Measurements from ENCODE around the gene IGFBP6.

IGFBP6 gene

DNA sequence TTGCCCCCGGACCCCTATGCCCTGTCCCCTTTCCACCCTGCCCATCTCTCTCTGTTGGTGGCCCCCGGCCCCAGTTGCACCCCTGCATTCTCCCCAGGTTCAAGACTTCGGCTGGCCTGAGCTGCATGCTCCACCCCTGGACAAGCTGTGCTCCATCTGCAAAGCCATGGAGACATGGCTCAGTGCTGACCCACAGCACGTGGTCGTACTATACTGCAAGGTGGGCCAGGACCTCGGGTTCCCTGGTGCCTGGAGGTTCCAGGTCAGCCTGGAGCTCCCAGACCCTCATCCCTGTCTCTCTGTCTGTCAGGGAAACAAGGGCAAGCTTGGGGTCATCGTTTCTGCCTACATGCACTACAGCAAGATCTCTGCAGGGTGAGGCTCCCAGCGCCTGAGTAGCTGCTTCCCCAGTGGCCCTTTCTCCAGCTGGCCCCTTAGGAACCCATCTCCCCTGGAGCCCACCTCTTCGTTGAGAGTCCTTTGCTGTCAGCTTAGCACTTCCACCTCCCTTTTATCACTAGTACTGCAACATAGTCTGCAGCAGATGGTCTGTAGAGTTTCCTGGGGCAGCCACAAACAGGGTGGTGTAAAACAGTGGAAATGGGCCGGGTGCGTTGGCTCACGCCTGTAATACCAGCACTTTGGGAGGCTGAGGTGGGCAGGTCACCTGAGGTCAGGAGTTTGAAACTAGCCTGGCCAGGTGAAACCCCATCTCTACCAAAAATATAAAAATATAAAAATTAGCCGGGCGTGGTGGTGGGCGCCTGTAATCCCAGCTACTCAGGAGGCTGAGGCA lies 41.8 kb upstream of the IGFBP6 start:
- DNase-seq (ENCODE audit: low read depth): no peak
- no peak overlapping the region for H3K4me3 ChIP-seq (ENCODE audit: low read depth, low read length)
- TF ChIP-seq, protein P1, sequence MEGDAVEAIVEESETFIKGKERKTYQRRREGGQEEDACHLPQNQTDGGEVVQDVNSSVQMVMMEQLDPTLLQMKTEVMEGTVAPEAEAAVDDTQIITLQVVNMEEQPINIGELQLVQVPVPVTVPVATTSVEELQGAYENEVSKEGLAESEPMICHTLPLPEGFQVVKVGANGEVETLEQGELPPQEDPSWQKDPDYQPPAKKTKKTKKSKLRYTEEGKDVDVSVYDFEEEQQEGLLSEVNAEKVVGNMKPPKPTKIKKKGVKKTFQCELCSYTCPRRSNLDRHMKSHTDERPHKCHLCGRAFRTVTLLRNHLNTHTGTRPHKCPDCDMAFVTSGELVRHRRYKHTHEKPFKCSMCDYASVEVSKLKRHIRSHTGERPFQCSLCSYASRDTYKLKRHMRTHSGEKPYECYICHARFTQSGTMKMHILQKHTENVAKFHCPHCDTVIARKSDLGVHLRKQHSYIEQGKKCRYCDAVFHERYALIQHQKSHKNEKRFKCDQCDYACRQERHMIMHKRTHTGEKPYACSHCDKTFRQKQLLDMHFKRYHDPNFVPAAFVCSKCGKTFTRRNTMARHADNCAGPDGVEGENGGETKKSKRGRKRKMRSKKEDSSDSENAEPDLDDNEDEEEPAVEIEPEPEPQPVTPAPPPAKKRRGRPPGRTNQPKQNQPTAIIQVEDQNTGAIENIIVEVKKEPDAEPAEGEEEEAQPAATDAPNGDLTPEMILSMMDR (IDR thresholded peaks at IDR 0.05; ENCODE audit: control insufficient read depth, extremely low read depth, insufficient read depth): no peak

- no peak for DNase-seq (ENCODE audit: low read depth)
- no peak overlapping the region for H3K4me3 ChIP-seq (ENCODE audit: low read depth, low read length)
- TF ChIP-seq, protein P1 (IDR thresholded peaks at IDR 0.05; ENCODE audit: control insufficient read depth, extremely low read depth, insufficient read depth): no peak
Measured at GRCh38 chr12:53056296-53056695, 41.2 kb upstream of the IGFBP6 start.

GRCh38 chr12:53056901-53057300 lies 40.6 kb upstream of the IGFBP6 start:
- TF ChIP-seq, protein P1 (IDR thresholded peaks at IDR 0.05; ENCODE audit: control insufficient read depth, extremely low read depth, insufficient read depth): no peak
- DNase-seq (ENCODE audit: low read depth): no peak
- H3K4me3 ChIP-seq (ENCODE audit: low read depth, low read length): no peak overlapping the region

DNA sequence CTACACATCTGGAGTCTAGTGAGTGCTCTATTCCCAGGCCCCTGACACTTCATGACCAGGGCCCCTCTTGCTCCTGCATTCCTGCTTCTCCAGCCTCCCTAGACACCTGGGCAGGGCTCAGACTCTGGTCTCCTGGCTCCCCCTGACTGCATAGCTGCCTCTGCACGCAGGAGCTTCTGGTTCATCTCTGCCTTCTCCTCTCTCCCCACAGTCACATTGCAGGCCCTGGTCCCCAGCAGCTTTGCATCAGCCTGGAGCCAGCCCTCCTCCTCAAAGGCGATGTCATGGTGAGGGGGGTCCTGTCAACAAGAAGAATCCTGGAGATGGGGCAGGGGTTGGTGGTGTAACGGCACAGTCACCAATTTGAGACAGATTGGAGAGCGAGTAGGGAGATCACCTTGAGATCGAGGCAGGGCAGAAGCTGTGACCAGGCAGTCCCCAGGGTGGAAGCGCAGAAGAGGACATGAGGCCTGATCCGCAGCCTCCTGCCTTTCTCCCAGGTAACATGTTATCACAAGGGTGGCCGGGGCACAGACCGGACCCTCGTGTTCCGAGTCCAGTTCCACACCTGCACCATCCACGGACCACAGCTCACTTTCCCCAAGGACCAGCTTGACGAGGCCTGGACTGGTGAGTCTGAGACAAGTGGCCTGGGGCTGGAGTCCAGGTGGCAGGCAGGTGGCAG lies 39.5 kb upstream of the IGFBP6 start:
- H3K4me3 ChIP-seq (ENCODE audit: low read depth, low read length): no peak overlapping the region
- DNase-seq (ENCODE audit: low read depth): no peak
- TF ChIP-seq, protein P1 (IDR thresholded peaks at IDR 0.05; ENCODE audit: control insufficient read depth, extremely low read depth, insufficient read depth): no peak

- TF ChIP-seq, protein P1 (IDR thresholded peaks at IDR 0.05; ENCODE audit: control insufficient read depth, extremely low read depth, insufficient read depth): no peak
- no peak for DNase-seq (ENCODE audit: low read depth)
- H3K4me3 ChIP-seq (ENCODE audit: low read depth, low read length): no peak overlapping the region
Measured at GRCh38 chr12:53058674-53059433, 38.6 kb upstream of the IGFBP6 start.

GRCh38 chr12:53059434-53060063 lies 37.9 kb upstream of the IGFBP6 start:
- no peak for DNase-seq (ENCODE audit: low read depth)
- TF ChIP-seq, protein P1 (IDR thresholded peaks at IDR 0.05; ENCODE audit: control insufficient read depth, extremely low read depth, insufficient read depth): no peak
- H3K4me3 ChIP-seq (ENCODE audit: low read depth, low read length): no peak overlapping the region
